Measurements from ENCODE around the gene SLC4A2.
"Not testable (repeated sequence)": the region's sequence is repeated elsewhere in the genome, so short reads cannot be mapped to it uniquely, and the experiment has no call there.

The SLC4A2 gene

GRCh38 chr7:151059367-151060112 lies at the start of gene SLC4A2:
Gene SLC4A2 (plus strand): TSS chr7:151059589. CDS start chr7:151061988, 2,399 bp downstream.
- peak; percentile 37 for DNase-seq (ENCODE audit: low spot score)

GRCh38 chr7:151010037-151010306 lies 49.4 kb upstream of the SLC4A2 start:
- DNase-seq (ENCODE audit: low spot score), result no peak

- DNase-seq (ENCODE audit: low spot score), result no peak
These were observed 48.9 kb upstream of the SLC4A2 start for GRCh38 chr7:151010307-151011096.

GRCh38 chr7:151011097-151011409 lies 48.3 kb upstream of the SLC4A2 start:
- DNase-seq (ENCODE audit: low spot score), result no peak

- not testable (repeated sequence) for DNase-seq (ENCODE audit: low spot score)
These were observed 47.8 kb upstream of the SLC4A2 start for GRCh38 chr7:151011616-151012015.

GRCh38 chr7:151012031-151012692 lies 47.2 kb upstream of the SLC4A2 start:
- no peak for DNase-seq (ENCODE audit: low spot score)

GRCh38 chr7:151012911-151013347 lies 46.5 kb upstream of the SLC4A2 start:
- peak; percentile 27 for DNase-seq (ENCODE audit: low spot score)

GRCh38 chr7:151013356-151013732 lies 46.0 kb upstream of the SLC4A2 start:
- no peak for DNase-seq (ENCODE audit: low spot score)

- DNase-seq (ENCODE audit: low spot score), result peak; percentile 76
These were observed 45.5 kb upstream of the SLC4A2 start for GRCh38 chr7:151013733-151014497.

GRCh38 chr7:151014950-151015349 lies 44.4 kb upstream of the SLC4A2 start:
- no peak for DNase-seq (ENCODE audit: low spot score)

GRCh38 chr7:151015967-151016366 lies 43.4 kb upstream of the SLC4A2 start:
- no peak for DNase-seq (ENCODE audit: low spot score)

GRCh38 chr7:151016505-151016904 lies 42.9 kb upstream of the SLC4A2 start:
- DNase-seq (ENCODE audit: low spot score), result no peak

GRCh38 chr7:151016942-151017341 lies 42.4 kb upstream of the SLC4A2 start:
- DNase-seq (ENCODE audit: low spot score), result no peak

GRCh38 chr7:151017370-151017952 lies 41.9 kb upstream of the SLC4A2 start:
- DNase-seq (ENCODE audit: low spot score), result no peak

- peak; percentile 57 for DNase-seq (ENCODE audit: low spot score)
These were observed 41.4 kb upstream of the SLC4A2 start for GRCh38 chr7:151017953-151018420.

- no peak for DNase-seq (ENCODE audit: low spot score)
These were observed 40.8 kb upstream of the SLC4A2 start for GRCh38 chr7:151018421-151019129.

GRCh38 chr7:151019130-151019447 lies 40.3 kb upstream of the SLC4A2 start:
- no peak for DNase-seq (ENCODE audit: low spot score)

GRCh38 chr7:151020231-151020630 lies 39.2 kb upstream of the SLC4A2 start:
- DNase-seq (ENCODE audit: low spot score), result no peak

- no peak for DNase-seq (ENCODE audit: low spot score)
These were observed 36.2 kb upstream of the SLC4A2 start for GRCh38 chr7:151023232-151023631.

GRCh38 chr7:151024435-151025056 lies 34.8 kb upstream of the SLC4A2 start, which contains the start of gene ATG9B:
Gene ATG9B (minus strand): TSS chr7:151024494. CDS start chr7:151024423, 71 bp downstream.
- DNase-seq (ENCODE audit: low spot score), result no peak
